NCI-H146 (cell line): ENCODE results near the gene MAP2.

Experiments used
- DNase-seq: peaks from one replicate; lab custom pipeline; 2025; lab: John Stamatoyannopoulos, UW

MAP2 gene

DNA sequence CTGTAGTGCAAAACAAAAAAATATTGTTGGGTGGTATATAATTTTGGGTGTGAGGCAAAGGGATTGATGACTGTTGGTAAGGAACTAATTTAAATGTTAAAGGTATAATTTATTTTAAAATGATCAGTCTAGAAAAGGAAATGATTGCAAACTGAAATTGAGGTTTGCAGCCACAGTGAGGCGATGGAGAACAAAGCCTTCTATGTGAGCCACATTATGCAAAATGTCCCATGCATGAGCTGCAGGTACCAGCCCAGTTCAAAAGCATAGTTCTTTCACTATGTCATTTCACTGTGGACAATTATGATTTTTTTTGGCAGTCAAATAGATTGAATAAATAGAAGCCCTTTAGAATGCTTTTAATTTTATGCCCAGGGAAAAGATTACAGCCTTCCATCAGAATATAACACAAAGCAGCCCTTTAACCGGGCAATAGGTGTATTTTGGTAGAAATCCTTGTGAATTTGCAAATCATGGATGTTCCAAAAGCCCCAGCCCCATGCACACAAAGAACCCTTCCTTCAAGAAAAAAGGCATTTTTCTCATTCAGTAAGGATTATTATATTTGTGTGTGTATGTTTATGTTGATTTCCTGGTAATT, 1.7 kb downstream of the MAP2 start:
- peak; percentile 59 for DNase-seq

DNA sequence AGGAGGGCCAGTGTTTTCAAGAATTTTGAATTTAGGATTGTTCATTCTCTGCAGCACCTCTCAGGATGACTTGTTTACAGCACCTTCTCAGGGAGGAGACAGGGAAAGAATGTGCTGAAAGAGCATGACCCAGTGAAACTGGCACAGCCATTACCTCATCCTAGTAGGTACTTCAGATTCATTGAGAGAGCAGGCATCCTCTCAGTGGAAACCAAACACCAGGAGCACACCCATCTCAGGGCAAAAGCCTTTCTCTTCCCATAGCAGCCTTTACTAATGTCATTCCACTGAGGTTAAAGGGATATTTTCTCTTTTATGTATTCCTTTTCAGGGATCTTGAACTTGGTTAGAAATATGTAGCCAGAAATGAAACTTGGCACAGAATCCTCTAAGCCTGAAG, 2.6 kb downstream of the MAP2 start:
- DNase-seq: peak; percentile 45

DNA sequence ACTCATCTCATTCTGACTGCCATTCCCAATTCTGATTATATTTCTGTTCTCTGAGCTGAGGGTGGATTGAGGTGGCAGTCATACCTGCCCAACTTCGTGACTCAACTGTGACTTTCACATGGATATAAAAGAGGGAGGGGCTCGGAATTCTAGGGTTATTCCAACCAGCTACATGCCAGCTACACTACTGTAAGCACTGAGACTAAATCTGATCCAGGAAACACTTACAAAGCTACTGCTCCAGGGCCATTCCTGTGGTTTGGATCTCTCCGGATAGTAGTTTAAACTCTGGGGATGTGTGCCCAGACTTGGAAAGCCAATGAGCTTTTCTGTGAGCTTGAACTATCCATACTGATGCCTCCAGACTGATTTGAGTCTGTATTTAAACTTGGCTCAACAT, 7.9 kb downstream of the MAP2 start:
- no peak for DNase-seq

DNA sequence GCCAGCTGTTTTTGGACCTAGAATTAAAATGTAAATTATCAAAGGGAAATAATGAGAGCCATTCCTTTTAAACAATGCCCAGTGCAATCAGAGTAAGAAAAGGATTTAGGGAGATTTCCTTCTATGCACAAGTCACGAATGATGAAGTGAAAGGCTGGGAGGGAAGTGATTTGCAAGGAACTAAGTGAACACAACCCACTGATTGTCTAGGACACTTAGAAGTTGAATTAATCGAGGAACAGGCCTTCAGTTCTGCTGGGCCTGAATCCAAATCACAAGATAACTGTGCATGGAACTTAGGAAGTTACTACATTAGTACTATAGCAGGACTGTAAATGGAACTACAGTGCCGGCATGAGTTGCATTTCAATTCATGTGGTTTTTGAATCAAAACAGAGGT, 17.7 kb downstream of the MAP2 start:
- DNase-seq: no peak

DNA sequence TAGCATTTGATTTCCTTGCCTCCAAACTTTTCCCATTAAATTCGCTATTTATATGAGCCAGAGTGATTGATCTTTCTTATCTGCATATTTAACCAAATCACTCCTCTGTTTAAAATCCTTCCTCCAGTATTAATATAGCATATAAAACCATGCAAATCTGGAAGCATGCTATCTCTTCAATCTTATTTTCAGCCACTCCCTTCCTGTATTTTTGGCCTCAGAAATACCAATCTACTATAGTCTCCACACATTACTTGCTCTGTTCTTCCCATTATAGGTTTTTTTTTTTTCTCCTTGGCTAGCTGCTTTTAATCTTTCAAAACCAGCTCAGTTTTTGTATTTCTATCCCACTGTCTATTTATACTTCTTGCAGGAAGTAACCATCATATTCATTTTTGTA, 19.1 kb downstream of the MAP2 start:
- DNase-seq: no peak

DNA sequence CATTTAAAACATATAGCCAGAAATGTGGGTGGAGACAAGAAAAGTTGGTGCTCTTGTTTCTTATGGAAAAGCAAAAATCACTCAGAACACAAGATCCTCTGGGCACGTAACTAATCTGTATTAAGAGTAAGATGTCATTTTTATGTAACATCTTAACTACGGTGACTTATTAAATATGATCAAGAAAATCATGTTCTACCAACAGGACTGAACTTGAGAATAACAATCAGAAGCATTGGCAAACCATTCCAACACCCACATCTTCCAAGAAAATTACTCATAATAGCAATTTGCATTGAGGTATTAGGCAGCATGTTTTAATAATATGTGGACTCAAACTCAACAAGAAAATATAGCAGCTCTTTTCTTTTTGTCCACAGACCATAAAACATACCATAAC, 21.6 kb downstream of the MAP2 start:
- no peak for DNase-seq

DNA sequence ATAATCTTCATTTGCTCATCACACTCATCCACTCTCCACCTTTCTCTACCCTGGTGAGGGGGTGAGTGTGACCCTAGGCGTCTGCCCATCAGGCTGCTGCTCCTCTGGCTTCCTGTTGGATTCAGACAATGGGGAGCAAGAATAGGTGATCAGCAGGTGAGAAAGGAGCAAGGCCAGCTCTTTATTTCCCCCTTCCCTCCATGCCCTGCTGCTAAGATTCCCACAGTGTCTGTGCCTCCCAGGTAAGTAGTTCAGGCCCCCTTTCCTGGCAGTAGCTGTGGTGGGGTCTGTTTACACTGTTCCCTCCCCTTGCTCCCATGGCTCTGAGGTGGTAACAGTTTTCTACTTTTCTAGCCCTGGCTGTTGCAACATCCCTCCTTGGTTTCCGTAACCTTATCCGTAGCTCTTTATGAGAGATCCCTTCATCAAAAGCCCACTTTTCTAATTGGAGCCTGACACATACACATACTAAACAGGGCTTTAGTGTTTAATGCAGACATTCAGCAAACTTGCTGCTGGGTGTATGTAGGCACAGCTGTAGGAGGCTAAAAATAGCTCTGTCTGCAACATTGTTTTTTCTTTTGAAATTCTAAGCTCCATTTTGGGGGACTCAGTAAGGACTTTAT, 27.5 kb downstream of the MAP2 start:
- peak; percentile 56 for DNase-seq

DNA sequence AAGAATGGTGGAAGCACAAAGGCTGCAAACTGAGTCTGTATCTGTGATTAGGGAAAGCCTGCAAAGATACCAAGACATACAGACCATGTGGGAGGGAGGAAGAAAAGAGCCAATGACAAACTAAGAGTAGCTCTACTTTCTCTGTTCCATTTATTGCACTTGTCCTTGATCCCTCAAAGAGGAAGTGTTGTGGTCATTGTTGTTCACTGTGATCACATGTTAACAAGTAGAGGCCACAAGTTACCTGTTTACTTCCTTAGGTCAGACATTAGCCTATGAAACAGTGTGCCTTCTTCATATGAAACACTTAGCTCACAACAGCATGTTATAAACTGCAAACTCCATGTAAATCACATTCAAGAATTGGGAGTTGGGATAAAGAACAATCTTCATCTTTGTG, 32.6 kb downstream of the MAP2 start:
- DNase-seq: no peak

DNA sequence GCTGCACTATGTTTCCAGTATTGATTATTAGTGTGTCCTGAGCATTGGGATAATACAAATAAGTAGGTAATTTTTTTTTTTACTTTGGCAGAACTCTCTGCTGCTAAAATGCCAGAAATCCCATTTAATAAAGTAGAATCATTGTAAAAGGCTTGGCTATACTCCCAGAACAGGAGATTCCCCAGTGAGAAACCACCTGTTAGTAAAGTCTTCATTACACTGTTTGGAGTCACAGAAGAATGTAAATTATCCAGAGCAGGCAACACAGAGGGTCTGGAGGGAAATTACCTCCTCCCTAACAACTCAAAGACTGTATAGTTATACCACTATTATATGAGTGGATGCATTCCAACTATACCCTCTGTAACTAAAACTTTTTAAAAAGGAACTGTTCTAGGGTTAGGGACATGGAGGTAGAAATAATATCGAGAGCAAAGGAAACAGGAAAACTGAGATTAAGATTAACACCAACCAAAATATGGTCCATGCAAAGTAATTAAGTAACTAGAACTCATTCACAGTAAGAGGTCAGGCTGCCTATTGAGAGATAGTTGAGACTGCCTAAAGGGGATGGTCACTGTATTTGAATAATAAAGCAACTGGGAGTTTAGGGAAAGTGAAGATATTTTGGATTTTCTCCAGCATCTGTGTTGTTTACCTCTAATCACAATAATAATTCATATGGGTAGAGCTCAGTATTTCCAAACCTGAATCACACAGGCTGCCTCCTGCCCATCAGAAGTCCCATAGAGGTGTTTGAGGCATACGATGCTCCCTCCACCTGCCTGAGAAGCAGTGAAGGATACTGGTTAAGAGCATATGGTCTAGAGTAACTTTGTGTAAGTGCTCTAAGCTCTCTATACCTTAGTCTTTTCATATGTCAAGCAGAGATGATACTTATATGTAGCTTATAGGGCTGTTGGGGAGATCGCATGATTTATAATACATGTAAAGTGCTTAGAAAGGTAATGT, 34.4 kb downstream of the MAP2 start:
- DNase-seq: no peak

DNA sequence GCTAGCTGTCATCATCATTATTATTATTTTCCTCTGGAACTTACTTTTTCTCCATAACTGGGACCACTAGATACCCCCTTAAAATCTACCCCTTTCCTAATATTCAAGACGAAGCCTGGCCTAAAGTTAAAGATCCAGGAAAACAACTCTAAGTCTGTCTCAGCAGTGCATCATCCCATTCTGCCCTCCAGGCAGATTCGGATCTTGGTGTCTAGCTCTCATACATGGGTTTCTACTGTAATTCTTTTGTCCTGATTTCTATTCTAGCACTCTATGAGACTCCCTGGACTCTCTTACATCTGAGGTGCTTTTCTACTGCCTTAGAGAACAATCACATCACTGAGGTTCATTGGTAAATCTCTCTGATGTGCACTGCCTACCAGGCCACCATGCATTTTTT, 35.5 kb downstream of the MAP2 start:
- DNase-seq: no peak

DNA sequence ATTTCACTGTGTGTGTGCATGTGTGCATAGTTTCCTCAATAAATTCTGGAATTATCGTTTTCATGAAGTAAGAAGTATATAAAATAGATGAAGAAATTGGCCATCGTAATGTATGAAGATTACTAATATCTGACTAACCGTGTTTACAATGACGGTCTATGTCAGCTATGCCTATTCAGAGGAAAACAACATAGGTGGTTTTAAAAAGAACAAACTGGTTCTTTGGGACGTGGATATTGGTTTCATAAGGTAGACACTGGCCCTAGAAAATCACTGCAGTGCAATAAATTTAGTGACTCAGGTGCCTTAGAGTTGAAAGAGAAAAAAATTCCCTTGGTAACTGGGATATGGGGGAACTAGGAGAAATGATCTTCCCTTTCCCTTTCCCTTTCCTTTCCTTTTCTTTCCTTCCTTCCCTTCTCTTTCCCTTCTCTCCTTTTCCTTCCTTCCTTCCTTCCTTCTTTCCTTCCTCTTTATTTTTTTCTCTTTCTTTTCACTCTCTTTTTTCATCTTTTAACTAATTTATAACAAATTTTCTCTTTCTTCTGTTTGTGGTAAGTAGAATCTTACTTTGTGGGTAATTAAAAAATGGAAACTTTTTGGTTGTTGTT, 36.4 kb downstream of the MAP2 start:
- DNase-seq: no peak

DNA sequence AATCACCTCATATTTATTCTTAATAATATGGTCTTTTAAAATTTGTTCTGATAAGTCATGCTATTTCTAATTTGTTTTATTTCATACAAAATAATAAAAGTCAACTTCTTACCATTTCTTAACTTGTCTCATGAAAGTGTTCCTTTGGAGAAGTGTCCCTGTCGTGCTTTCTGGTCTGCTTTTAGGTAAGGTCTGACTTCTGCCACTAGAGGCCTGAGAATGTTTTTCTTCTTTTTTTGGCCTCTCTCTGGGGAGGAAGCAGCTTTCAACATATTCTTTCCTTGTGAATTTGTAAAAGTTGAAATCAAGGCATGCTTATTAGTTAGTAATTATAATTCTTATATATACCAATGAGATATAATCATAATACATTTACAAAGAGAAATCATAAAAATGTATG, 39.4 kb downstream of the MAP2 start:
- no peak for DNase-seq

DNA sequence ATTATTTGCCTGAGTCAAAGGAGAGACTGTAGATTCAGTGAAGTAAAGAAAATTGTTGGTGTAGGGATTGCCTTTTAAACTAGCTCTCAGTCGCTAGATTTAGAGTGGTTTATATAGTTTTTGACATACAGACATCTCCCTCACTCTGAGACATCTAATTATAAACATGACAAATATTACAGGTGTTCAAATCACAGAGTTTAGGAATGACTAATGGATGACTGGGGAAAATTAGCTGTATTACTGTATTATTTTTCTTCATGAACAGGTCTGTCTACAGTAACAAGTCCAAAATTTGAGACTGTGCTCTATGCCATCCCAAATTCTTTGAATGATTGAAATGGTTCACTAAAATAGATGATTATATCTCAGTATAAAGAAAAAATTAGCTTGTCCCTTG, 40.0 kb downstream of the MAP2 start:
- no peak for DNase-seq

DNA sequence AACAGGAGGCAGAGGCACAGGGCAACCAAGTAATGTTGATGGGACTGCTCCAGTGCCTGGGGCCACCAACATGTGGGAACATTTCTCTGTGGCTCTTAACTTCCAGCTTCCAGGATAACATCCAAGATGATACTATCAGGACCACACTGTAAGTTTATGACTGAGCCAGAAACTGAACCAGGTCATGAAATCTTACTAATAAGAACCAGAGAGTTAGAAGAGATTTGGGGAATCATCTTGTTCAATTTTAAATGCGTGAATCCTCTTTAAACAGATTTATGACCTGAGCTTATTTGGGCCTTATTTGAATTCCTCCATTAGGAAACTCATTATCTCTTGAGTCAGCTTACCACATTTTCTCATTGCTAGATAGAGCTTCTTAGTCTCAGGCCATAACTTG, 45.0 kb downstream of the MAP2 start:
- DNase-seq: no peak

DNA sequence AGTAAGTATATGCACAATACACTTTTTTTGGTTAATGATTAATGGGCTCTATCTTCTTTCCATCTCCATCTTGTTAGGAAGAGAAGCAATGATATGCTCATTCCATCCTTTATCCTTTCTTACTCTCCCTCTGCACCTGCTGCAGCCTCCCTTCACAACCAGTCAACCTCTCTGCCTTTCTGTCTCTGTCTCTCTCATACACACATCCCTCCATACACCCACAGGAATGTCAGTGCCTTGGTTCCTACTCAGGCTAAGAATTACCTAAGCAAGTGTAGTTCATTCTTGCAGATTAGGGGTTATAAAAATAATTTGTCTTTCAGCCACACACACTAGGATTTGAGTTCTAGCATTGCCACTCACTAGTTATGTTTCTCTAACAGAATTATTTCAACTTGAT, 45.6 kb downstream of the MAP2 start:
- no peak for DNase-seq

DNA sequence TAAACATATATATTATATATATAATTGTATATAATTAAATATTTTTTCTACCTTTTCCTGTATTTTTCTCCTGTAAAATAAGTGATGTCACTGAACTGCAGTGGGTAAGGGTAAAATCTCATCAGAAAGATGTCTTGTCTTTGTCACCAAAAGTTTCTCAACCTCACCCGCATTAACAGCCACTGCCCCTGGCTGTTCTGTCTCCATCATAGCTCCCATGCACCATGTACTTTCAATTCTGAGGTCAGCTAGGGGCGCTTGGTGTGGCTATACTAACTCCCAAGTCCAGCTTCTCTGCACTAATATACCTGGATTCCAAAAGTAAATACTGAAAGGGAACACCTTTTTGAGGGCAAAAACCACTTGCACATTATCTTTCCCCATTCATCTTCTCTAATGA, 46.6 kb downstream of the MAP2 start:
- DNase-seq: no peak

DNA sequence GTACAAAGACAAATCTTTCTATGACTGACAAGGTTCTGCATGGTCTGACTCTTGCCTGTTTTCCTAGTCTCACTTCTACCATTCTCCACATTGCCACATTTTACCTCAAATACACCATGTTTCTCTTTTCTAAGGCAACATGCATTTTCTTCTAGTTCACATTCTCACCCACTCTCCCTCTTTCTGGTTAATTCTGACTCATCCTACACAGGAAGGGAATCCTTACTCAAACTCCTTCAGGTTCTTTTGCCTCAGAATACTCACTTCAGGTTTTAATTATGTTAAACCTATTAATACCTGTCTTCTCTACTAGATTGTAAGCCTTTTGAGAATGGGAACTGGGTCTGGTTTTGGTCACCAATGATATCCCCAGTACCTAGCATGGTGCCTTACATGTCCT, 47.2 kb downstream of the MAP2 start:
- DNase-seq: no peak

DNA sequence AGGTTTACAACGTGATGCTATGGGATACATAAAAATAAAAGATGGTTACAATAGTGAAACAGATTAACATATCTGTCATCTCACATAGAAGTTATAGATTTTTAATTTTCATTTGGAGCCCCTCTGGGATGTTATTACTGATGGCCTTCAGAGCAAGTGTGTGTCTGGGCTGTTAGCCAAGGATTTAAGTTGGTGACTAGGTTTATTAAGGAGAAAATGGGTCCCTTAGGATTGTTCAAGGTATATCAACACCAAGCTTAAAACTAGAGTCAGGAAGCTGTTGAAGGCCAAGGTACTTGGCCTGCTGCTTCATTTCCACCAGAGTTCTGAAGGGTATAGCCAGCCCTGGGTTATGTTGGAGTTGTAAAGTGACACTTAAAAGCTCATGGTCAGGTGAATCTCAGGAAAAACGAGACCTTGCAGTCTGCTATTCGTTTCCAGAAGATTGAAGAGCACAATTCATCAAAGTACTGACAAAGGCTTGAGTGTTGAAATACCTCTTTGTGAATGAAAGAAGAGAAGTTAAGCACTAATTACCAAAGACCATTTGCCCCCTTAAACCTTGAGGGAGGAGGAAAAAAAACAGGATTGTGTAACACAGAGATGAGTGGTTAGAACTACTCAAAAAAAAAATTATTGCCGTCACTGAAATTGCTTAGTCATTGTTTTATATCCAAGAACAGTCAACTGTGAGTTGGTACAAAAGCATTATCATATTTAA, 48.4 kb downstream of the MAP2 start:
- no peak for DNase-seq

DNA sequence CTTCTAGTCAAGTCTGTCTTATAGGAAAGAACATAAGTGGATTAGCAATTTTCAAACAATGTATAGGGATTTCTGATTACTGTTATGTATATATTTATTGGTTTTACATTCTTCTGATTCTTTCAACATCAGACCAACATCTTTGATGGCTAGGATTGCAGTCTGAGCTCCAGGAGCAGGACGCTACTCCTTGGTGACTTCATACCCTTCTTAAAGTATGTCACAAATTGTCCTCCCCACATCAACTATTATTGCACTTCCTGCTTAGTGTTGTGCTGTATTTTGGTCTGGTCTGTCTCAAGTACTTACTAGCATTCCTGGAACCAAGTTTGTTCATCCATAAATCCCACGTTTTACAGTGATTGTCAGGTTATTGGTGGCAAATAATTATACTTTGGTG, 49.0 kb downstream of the MAP2 start:
- DNase-seq: no peak

DNA sequence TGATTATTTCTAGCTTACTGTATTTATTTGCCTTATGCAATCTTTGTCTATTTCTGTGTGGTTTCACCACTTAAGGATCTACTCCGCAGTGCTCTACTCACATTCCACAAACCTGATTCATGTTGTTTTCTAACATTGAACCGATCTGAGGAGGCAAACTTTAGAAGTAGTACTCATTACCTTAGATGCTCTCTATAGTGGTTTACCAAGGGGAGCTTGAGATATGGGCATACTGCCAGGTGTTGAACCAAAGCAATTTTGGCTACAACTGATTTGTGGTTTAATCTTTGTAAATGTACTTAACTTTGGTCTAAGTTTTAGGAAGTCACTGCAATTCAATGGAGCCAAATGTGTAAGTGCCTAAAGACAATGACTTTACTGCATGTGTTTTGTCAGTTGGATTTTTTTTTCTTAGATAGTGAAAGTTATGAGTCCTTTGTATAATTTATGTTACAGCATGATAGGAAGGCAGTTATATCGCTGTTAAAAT, 50.1 kb downstream of the MAP2 start:
- DNase-seq: no peak

DNA sequence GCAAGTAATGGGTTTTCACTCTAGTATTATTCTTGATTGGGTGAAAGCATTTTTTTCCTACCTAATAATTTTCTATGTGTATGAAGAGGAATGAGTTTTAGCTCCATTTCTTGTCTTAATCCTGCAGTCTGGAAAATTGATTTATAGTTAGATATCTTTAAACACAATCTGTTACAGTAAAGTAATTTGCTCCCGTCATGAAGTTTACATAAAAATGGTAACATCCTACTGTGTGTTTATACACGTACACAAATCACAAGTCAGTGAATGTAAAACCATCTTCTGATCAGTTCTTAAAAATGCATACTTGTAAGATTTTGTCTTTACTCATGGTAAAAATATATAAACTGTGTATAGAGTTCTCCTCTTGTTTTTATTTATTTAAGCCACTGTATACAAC, 51.1 kb downstream of the MAP2 start:
- DNase-seq: no peak
